HG03095 (cell line): ENCODE data around the gene RNASEL.

Experiments
- ATAC-seq: cut with Tn5 transposase; IDR thresholded peaks from one replicate; pipeline ENCODE4 v1.9.1; 2021; ENCODE audit warnings: moderate library complexity; ENCODE audit not compliant: unreplicated experiment

RNASEL gene

GRCh38 chr1:182601416-182601786 is 12.3 kb upstream of the RNASEL start:
- no peak for ATAC-seq

- no peak for ATAC-seq
Measured at GRCh38 chr1:182600745-182601415, 11.8 kb upstream of the RNASEL start.

- ATAC-seq: no peak
Measured at GRCh38 chr1:182600036-182600713, 11.1 kb upstream of the RNASEL start.

GRCh38 chr1:182599339-182599738 is 10.3 kb upstream of the RNASEL start:
- no peak for ATAC-seq

- no peak for ATAC-seq
Measured at GRCh38 chr1:182598296-182598695, 9.2 kb upstream of the RNASEL start.

GRCh38 chr1:182596934-182597333 is 7.9 kb upstream of the RNASEL start:
- no peak for ATAC-seq

- no peak for ATAC-seq
Measured at GRCh38 chr1:182595641-182596240, 6.7 kb upstream of the RNASEL start.

GRCh38 chr1:182589931-182590330 is 875 bp upstream of the RNASEL start:
- ATAC-seq: no peak

- no peak for ATAC-seq
Measured at GRCh38 chr1:182589520-182589919, 464 bp upstream of the RNASEL start.

GRCh38 chr1:182587666-182588499 is 1.2 kb downstream of the RNASEL start:
- no peak for ATAC-seq

- ATAC-seq: no peak
Measured at GRCh38 chr1:182587093-182587492, 2.0 kb downstream of the RNASEL start.

GRCh38 chr1:182586380-182586779 is 2.7 kb downstream of the RNASEL start:
- no peak for ATAC-seq

- no peak for ATAC-seq
Measured at GRCh38 chr1:182584746-182585145, 4.3 kb downstream of the RNASEL start.

GRCh38 chr1:182580736-182581135 is 8.3 kb downstream of the RNASEL start:
- ATAC-seq: no peak

- ATAC-seq: no peak
Measured at GRCh38 chr1:182575540-182576149, 13.4 kb downstream of the RNASEL start.

GRCh38 chr1:182574156-182574555 is 14.9 kb downstream of the RNASEL start:
- ATAC-seq: no peak

GRCh38 chr1:182570611-182570970 is 18.5 kb downstream of the RNASEL start:
- no peak for ATAC-seq

GRCh38 chr1:182569939-182570610 is 19.0 kb downstream of the RNASEL start:
- no peak for ATAC-seq

GRCh38 chr1:182568647-182569284 is 20.3 kb downstream of the RNASEL start:
- no peak for ATAC-seq

GRCh38 chr1:182567629-182568028 is 21.4 kb downstream of the RNASEL start:
- ATAC-seq: no peak
